PC-9 (cell line): ENCODE results near the gene TLE3. TPM values are rescaled to one million over a fixed set of nuclear protein-coding genes. Genes with fewer than 3 reads are reported as not detected.
A peak's percentile ranks its signal among the peaks of the same experiment; 100 is the strongest.

Experiments used
- BruUV-seq: library from RNA; stranded (reverse); fragments of 400-500 nt; replicated peaks from 2 replicates; lab custom pipeline; 2021; lab: Mats Ljungman, UMichigan
- CTCF ChIA-PET: fragments of 300-600 bp; sonication (Branson Sonifier 250); formaldehyde crosslinking; loops from one replicate; lab custom pipeline; 2022; ENCODE audit warnings: antibody characterized with exemption; lab: Charles Lee
- POLR2A ChIA-PET: fragments of 300-600 bp; sonication (Branson Sonifier 250); formaldehyde crosslinking; loops from one replicate; lab custom pipeline; 2022; ENCODE audit warnings: antibody characterized with exemption; ENCODE audit not compliant: unreplicated experiment; lab: Charles Lee
- DNase-seq, 2 experiments: peaks; one replicate each; pipeline versions ENCODE4 v3.0.0 to v3.0.0-alpha.2; 2015 to 2022; ENCODE audit warnings: mixed read lengths in 1 of 2
- H2AFZ ChIP-seq: fragments of 200-600 bp; sonication (generic); 2 replicates; pipeline ENCODE4 v1.8.1; 2017; ENCODE audit warnings: antibody characterized with exemption
- H3F3A ChIP-seq: fragments of 200-600 bp; sonication (generic); 2 replicates; pipeline ENCODE4 v1.8.1; 2017; ENCODE audit warnings: antibody characterized with exemption, mild to moderate bottlenecking, low read depth; ENCODE audit not compliant: insufficient read depth
- H3K27ac ChIP-seq: fragments of 200-600 bp; sonication (generic); 2 replicates; pipeline ENCODE4 v1.6.1; 2016; ENCODE audit warnings: mixed run types
- H3K27me3 ChIP-seq: fragments of 200-600 bp; sonication (generic); 2 replicates; pipeline ENCODE4 v1.6.1; 2016; ENCODE audit warnings: low read depth, mixed run types; ENCODE audit not compliant: insufficient read depth
- H3K36me3 ChIP-seq: fragments of 200-600 bp; sonication (generic); 2 replicates; pipeline ENCODE4 v1.6.1; 2016; ENCODE audit warnings: low read depth, mixed run types
- H3K4me1 ChIP-seq: fragments of 200-600 bp; sonication (generic); replicated peaks from 2 replicates; pipeline ENCODE4 v1.6.1; 2016; ENCODE audit warnings: mixed run types; ENCODE audit not compliant: insufficient read depth
- H3K4me2 ChIP-seq: fragments of 200-600 bp; sonication (generic); 2 replicates; pipeline ENCODE4 v1.6.1; 2017; ENCODE audit warnings: mixed run types
- H3K4me3 ChIP-seq: fragments of 200-600 bp; sonication (generic); 2 replicates; pipeline ENCODE4 v1.6.1; 2016; ENCODE audit warnings: mixed run types
- H3K79me2 ChIP-seq: fragments of 200-600 bp; sonication (generic); 2 replicates; pipeline ENCODE4 v1.6.1; 2017; ENCODE audit warnings: low read depth, mixed run types
- H3K9me2 ChIP-seq: fragments of 200-600 bp; sonication (generic); 2 replicates; pipeline ENCODE4 v1.8.1; 2017; ENCODE audit warnings: mild to moderate bottlenecking; ENCODE audit not compliant: insufficient read depth
- H3K9me3 ChIP-seq: fragments of 200-600 bp; sonication (generic); 2 replicates; pipeline ENCODE4 v1.8.1; 2016; ENCODE audit warnings: low read depth; ENCODE audit not compliant: insufficient read depth
- H4K20me1 ChIP-seq: fragments of 200-600 bp; sonication (generic); 2 replicates; pipeline ENCODE4 v1.8.1; 2017; ENCODE audit not compliant: insufficient read depth
- CTCF ChIP-seq: fragments of 200-600 bp; sonication (generic); conservative IDR thresholded peaks from 2 replicates; pipeline ENCODE4 v1.6.1; 2017; ENCODE audit warnings: mixed run types, antibody characterized with exemption, mild to moderate bottlenecking, moderate library complexity
- EZH2 ChIP-seq: fragments of 200-600 bp; sonication (generic); IDR thresholded peaks from 2 replicates; pipeline ENCODE4 v1.8.0; 2017; ENCODE audit warnings: antibody characterized with exemption, low read depth
- intact Hi-C: fragments of 100-400 bp; cut with micrococcal nuclease; formaldehyde crosslinking; loops from one replicate; pipeline ENCODE4 v1.10.0; 2022; ENCODE audit not compliant: unreplicated experiment
- total RNA-seq: library from RNA; stranded (reverse); gene quantifications from 2 replicates; pipeline ENCODE4 v1.2.3, GENCODE V29; 2021

TLE3 gene
- total RNA-seq, 1 experiment from 2014 or later = 51.3 TPM

- DNase-seq = no peak
- Histone ChIP-seq H3F3A (peaks cover 6% of the 10 kb centered on the region; the same call in 1 of the 2 replicates), H3K4me3 (no peak overlapping the region), H3K36me3 (no peaks in the 10 kb centered on the region), H3K4me2 (peak overlapping the region; percentile 51; the same call in 1 of the 2 replicates), H3K27me3 (no peaks in the 10 kb centered on the region), H3K9me2 (no peaks in the 10 kb centered on the region), H3K79me2 (no peaks in the 10 kb centered on the region), H3K27ac (no peak overlapping the region), H4K20me1 (no peaks in the 10 kb centered on the region), H2AFZ (no peak overlapping the region), H3K4me1 (peaks cover 24% of the 10 kb centered on the region), H3K9me3 (no peaks in the 10 kb centered on the region)
- CTCF ChIA-PET = no interaction called here
- intact Hi-C loops = no loop called here
- POLR2A ChIA-PET = interaction anchor here (0.7 kb wide), 1 partner anchor 97 kb away, joined by 3 read pairs; no protein-coding TSS in a partner anchor
- BruUV-seq = no TSS peak
- TF ChIP-seq CTCF (no peak), EZH2 (no peak)
Measured at GRCh38 chr15:70035719-70036077, 62.0 kb downstream of the TLE3 start.

- Histone ChIP-seq H3K9me2 (no peaks in the 10 kb centered on the region), H3K27ac (no peak overlapping the region), H3K36me3 (no peaks in the 10 kb centered on the region), H3F3A (peaks cover 6% of the 10 kb centered on the region; the same call in 1 of the 2 replicates), H4K20me1 (no peaks in the 10 kb centered on the region), H3K4me1 (peaks cover 24% of the 10 kb centered on the region), H3K27me3 (no peaks in the 10 kb centered on the region), H3K9me3 (no peaks in the 10 kb centered on the region), H2AFZ (no peak overlapping the region), H3K4me3 (no peak overlapping the region), H3K4me2 (no peak overlapping the region), H3K79me2 (no peaks in the 10 kb centered on the region)
- intact Hi-C loops = no loop called here
- TF ChIP-seq EZH2 (no peak), CTCF (no peak)
- BruUV-seq = no TSS peak
- DNase-seq = no peak
- POLR2A ChIA-PET = interaction anchor here (0.7 kb wide), 1 partner anchor 96 kb away, joined by 3 read pairs; no protein-coding TSS in a partner anchor
- CTCF ChIA-PET = no interaction called here
Measured at GRCh38 chr15:70035051-70035718, 62.5 kb downstream of the TLE3 start.

GRCh38 chr15:70034596-70034995, 63.1 kb downstream of the TLE3 start:
- H3K36me3 ChIP-seq = no peaks in the 10 kb centered on the region
- TF ChIP-seq CTCF (no peak), EZH2 (no peak)
- CTCF ChIA-PET = no interaction called here
- no peak overlapping the region for H3K27ac ChIP-seq
- no peaks in the 10 kb centered on the region for H3K27me3 ChIP-seq
- intact Hi-C loops = no loop called here
- H3K9me3 ChIP-seq = no peaks in the 10 kb centered on the region
- no peaks in the 10 kb centered on the region for H3K9me2 ChIP-seq
- no peaks in the 10 kb centered on the region for H3K79me2 ChIP-seq
- no TSS peak for BruUV-seq
- H3K4me3 ChIP-seq = no peak overlapping the region
- H3K4me1 ChIP-seq = peaks cover 24% of the 10 kb centered on the region
- no peak overlapping the region for H2AFZ ChIP-seq
- H3F3A ChIP-seq = peaks cover 6% of the 10 kb centered on the region; the same call in 1 of the 2 replicates
- no peak for DNase-seq
- H4K20me1 ChIP-seq = no peaks in the 10 kb centered on the region
- H3K4me2 ChIP-seq = no peak overlapping the region
- POLR2A ChIA-PET = no interaction called here
